ENCODE results near the gene ZNF536.

ZNF536 gene

DNA sequence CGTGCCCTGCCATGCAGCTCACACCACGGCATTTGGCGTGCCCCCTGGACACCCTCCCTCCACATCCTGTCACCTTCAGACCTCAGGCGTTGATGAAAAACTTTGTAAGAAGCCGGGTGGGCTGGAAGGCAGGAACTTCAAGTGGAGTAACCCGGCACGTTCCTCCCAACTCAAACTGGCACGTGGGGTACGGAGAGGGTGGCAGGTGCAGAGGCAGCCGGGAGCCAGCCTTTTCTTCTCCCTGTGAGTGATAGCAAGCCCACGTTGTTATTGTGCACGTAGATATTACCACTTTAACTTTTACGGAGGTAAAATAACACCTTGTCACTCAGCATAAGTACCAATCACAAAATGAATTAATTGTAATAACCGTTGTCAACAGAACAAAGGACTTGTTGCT is 198.0 kb downstream of the ZNF536 start:
- no peak for DNase-seq

DNA sequence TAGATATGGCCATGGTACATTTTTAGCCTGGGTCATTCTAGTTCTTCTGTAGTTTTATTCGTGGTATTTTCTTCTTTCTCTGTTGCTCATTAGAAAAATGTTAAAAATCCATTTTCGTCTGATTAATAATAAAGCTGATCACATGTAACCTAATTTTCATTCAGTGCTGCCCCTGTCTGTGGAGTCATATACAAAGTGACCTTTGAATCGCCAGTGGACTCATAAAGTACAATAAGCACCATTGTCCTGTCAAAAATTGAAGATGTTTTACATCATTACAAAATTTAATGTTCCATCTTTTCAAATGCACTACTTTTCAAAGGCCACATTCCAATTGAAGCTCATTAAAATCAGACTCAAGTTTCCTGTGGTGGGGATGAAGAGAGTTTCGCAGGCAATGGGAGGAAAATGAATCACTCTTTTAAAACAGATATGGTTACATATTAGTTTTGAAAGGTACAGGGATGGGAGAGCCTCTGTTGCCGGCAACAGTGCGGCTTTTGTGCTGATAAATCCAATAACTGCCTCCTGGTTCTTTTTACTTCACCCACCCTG is 205.4 kb downstream of the ZNF536 start:
- no peak for DNase-seq

DNA sequence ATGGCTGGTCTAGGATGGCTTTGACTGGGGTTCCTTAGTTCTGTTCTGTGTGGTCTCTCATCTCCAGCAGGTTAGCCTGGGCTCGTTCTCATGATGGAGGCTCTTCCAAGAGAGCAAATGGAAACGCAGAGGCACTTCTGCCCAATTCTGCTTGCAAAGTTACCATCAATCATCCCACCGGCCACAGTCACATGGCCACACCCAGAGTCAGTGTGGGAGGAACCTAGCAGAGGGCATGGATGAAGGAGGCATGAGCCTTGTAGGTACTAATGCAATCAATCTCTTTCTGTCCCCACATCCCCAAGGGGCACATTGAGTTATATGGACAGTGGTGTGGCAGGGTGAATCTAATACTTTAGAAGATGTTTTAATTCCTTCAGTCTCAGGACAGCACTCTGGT is 207.2 kb downstream of the ZNF536 start:
- no peak for DNase-seq

DNA sequence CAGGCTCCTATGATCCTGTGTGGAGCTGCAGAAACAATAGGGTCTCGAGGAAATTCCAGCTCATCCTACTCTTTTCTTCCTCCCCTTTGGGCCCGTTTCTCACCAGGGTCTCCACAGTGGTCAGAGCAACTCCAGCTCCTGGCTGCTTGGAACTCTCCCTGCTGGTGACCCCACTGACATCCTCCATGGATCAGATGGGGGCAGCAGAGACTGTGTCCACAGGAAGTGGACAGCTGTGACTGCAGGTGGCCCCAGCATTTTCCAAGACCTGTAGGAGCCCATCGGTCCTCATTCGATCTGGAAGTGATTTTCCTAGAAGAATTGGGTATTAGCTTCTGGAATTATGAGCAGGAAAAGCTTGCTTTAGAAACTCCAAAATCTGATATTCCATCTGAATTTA is 208.5 kb downstream of the ZNF536 start:
- no peak for DNase-seq

DNA sequence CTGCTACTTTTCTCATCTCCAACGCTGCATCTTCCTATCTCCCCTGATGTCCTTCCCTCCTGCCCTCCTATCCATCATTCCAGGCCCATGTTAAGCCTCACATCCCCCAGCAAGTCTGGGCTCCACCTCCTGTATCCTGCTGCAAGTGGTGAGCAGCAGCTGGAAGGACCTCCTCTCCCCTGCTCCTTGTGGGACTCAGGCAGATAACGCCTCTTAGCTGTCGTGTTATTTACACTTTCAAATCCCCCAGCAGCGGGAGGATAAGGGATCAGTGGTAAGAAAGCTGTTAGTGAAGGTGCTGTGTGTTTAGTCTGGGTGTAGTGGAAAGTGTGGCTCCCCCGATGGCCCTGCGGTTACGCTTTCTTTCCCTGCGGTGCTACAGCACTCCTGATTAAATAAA is 211.9 kb downstream of the ZNF536 start:
- DNase-seq, result no peak

DNA sequence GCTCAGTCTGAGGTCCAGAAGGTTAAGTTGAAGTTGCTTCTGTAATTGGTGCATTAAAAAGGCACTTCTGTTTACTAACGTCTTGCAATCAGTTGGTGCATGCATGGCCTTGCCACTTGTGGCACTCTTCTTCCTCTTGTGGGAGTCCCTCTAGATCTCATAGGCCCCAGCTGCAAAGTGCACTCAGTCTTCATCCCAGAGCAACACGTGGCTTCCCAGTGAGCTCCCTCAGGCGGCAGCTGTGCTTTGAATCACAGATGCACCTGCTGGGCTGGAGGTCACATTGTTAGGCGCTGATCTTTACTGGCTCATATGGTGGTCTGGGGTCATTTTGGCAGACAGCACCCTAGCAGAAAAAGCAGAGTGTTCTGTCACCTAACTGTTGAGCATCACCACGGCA is 215.7 kb downstream of the ZNF536 start:
- DNase-seq, result no peak

DNA sequence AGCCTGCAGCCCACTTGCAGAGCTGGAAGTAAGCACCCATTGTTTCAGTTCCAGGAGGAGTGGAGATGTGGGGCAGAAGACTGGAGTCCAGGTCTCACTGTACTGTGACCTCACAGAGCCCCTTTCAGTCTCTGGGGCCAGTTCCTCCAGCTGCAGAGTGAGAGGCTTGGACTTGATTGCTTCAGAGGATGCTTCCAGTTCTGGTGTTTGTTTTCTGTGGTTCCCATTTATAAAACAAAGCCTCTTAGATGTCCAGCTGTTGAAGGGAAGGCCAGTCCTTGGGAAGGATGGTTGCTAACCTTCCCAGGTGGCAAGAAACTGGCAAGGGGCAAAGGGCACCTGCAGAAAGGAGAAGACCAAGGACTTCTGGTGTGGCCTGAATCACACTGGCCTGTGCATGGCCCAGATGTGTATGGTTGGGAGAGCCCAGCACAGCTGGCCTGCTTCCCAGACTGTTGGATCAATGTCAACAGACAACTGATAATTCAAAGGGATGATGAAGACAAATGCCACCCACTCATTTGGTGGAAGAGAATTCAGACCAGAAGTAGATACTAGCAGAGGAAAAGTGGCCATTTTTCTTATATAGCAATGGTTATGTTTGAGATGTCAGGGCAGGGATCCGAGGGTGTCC is 218.5 kb downstream of the ZNF536 start:
- no peak for DNase-seq

DNA sequence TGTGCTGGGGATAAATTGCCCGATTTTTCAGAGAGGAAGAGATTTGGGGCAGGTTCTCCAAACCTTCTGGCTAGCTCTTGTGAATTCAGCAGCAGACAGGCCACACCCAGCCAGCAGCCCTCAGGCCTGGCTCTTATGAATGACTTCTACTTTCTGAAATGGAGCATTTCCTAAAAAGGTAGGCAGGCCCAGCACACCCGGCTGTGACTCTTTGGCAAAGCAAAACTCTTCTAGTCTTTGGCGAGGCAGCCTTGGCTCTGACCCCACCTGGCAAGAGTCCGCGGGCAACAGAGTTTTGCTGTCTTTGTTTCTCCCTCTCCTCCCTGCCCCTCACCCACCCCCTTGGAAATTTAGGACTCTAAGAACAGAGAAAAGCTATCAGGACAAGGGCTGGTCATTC is 221.2 kb downstream of the ZNF536 start:
- DNase-seq, result no peak

DNA sequence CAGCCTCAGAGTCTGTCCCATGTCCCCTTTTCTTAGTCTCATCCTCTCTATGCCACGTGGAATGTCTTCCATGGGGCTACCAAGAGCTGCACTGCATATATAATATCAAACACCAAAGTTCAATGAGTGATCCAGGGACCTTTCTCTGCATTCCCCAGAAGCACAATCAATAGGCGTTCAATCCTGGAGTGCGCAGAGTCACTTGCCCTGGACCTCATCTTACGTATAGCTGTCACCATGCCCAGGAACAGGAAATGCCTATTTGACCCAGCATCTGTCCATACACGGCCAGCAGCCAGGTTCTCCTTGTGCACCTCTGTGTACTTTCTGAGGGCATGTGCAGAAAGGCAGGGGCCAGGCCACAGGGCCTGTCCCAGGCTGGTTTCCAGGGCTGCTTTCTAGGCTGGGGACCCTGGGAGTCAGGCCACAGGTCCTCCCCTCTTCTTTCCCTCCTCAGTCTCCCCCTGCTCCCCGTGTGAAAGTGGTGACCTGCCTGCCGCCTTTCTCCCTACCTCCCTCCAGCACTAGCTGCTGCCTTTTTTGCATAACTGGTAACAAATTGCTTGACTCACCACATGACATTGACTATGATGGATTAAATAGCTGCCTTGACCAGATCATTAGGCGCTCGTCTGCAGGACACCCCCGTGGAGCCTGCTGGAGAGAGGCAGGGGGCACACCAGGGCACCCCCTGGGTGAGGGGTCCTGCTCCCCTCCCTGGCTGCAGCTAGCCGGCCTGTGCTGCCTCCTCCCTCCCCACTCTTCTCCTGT is 222.0 kb downstream of the ZNF536 start:
- no peak for DNase-seq

DNA sequence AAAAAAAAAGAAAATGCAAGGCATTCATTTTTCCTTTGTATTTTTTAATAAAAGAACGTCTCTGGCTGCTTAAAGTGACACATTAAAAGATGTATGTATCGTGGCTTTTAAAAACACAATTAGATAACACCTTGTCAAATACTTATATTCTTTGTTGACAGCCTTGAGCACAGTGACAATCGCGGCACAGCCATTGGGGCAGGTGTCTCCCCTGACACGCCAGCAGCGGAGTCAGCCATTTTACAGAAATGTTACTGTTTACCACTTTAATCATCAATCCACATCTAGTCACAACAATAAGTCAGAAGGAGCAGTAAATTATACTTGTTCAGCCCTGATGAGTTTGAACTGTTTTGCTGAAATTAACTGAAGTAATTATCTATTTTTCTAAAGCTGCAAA is 224.1 kb downstream of the ZNF536 start:
- DNase-seq, result no peak

DNA sequence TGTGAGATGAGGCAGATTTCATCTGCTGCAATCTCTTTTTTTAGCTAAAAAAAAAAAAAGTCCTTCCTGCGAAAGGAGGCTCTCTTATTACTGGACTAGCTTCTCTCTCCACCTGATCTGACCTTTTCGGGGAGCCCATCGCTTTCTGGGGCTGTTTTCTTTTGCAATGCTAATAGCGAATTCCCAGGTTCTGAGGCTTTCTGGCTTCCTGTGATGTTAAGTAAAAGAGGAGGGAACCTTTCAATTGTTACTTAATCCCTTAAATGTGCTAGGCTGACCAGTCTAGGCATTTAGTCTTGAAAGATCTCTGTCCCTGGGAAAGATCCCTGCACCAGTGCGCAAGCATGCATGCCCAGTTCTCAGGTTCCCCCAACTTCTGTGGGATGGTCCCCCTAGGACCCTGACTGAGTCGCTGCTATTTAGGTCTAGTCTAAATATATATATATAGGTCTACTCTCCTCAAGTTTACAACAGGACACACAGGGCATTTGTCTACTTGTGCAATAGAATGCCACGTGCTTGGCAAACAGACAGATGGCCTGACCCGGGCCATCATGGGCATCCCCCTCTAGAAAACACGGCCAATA is 224.7 kb downstream of the ZNF536 start:
- DNase-seq, result no peak

DNA sequence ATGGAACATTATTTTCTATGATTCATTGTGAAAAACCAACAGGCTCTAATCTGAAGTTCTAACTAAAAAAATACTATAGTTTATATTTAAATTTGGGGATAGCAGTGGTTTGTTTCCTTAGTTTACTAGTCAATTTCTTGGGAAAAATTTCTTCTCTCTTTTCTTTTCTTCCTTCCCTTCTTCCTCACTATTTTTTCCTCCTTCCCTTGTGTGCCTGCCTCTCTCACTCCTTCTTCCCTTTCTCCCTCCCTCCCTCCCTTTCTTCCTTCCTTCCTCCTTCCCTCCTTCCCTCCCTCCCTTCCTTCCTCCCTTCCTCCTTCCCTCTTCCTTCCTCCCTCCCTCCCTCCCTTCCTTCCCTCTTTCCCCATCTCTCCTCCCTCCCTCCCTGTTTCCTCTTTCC is 226.5 kb downstream of the ZNF536 start:
- no peak for DNase-seq

DNA sequence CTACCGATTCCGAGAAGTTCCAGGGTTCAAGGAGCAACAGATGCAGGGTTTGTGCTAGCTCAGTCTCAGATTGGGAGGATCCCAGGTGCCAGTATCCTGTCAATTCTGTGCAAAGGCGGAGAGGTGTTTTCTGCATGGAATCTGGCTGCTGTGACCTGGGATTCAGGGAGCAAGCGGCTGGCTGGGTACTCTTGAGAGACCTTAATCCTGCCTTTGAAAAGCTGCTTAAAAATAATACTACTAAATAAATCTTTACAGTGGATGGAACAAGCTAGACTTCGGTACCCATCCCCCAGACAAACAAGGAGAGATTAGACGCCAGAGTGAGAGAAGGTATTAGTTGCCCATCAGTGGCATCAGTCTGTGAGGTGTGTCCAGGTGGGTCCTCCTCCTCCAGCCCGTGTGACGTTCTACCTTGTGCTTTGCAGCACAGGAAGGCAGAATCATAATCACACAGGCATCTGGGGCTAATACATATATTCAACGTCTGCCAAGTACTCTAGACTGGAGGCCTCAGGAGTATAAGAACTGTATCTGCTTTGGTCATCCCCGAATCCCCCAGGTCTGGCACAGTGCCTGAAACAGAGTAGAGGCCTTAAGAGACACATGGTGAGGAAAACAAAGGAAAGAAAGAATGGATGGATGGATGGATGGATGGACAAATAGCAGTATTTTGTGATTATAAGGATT is 230.6 kb downstream of the ZNF536 start:
- no peak for DNase-seq

DNA sequence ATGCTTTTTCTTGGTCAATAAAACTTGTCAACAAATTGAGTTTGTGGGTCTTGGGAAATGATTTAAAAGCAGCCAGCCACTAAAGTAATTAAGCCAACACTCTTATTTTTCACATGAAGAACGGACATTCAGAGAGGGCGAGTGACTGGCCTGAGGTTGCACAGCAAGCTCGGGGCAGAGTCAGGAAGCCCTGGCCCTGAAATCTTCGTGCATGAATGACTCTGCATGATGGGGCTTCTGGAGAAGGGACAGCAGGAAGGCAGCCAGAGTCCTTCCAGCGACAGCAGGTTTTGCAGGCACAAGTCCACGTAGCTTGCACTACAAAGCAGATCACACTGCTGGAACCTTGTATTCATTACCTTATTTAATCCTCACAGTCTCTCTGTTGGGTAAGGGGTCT is 232.5 kb downstream of the ZNF536 start:
- no peak for DNase-seq

DNA sequence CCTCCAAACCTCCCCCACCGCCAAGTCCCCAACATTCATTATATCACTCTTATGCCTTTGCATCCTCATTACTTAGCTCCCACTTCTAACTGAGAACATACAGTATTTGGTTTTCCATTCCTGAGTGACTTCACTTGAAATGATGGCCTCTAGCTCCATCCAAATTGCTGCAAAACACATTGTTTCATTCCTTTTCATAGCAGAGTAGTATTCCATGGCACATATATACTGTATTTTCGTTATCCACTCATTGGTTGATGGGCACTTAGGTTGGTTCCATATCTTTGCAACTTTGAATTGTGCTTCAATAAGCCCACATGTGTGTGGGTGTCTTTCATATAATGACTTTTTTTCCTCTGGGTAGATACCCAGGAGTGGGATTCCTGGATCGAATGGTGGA is 233.1 kb downstream of the ZNF536 start:
- DNase-seq, result no peak

DNA sequence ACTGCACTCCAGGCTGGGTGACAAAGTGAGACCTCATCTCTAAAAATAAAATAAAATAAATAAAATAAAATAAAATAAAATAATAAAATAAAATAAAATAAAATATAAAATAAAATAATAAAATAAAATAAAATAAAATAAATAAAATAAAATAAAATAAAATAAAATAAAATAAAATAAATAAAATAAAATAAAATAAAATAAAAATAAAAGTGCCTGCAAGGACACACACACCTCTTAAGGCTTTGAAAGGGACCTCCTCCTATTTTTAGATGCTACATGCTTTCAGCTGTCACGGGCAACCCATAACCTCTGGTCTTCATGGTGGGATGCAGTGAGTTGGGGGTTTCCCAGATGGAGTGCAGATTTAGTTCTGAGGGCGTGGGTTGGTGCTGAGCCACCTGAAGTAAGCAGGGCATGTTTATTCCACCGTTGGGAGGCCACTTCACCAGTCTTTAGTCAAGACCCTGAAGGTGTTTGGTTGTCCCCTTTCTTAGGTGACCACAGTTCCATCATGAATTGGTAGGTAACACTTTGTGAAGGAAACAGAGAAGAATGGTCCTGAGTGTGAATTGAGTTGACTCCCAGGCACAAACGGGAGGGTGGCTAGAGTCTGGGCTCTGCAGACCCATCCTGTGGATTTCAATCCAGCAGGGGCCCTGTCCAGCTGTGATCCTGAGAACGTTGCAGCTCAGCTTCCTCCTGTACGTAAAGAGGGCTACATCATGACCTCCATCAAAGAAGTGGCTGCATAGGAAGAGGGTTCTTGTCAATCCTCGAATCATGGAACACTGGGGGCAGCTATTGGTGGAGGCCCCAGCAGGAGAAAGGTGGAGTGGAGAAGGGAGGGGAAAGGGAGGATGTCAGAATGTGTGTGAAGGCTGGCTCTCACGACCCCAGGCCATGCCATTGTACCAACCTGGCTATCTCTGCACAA is 234.2 kb downstream of the ZNF536 start:
- DNase-seq, result no peak

All from activated CD4-positive, alpha-beta T cell treated with anti-CD3 and anti-CD28 coated beads for 48 hours (primary cell).